GM04504 (cell line): Measurements from ENCODE around the gene NEK3.
"Not testable (repeated sequence)": the region's sequence is repeated elsewhere in the genome, so short reads cannot be mapped to it uniquely, and the experiment has no call there.

ENCODE experiments used
- DNase-seq: peaks from one replicate; pipeline ENCODE4 v3.0.0-alpha.2; 2012; ENCODE audit warnings: low read depth

The NEK3 gene

GRCh38 chr13:52118595-52118994, 40.8 kb downstream of the NEK3 start:
- DNase-seq: no peak

GRCh38 chr13:52118095-52118494, 41.3 kb downstream of the NEK3 start:
- DNase-seq: no peak

GRCh38 chr13:52112591-52112990, 46.8 kb downstream of the NEK3 start:
- DNase-seq: no peak

- DNase-seq: no peak
These were observed 50.2 kb downstream of the NEK3 start for GRCh38 chr13:52109116-52109670.

- DNase-seq: no peak
These were observed 53.6 kb downstream of the NEK3 start for GRCh38 chr13:52105841-52106240.

GRCh38 chr13:52104624-52105023, 54.8 kb downstream of the NEK3 start:
- no peak for DNase-seq

GRCh38 chr13:52103386-52103785, 56.0 kb downstream of the NEK3 start:
- DNase-seq: no peak

GRCh38 chr13:52102423-52102822, 57.0 kb downstream of the NEK3 start:
- not testable (repeated sequence) for DNase-seq

GRCh38 chr13:52097197-52097596, 62.2 kb downstream of the NEK3 start:
- DNase-seq: no peak

- DNase-seq: no peak
These were observed 62.6 kb downstream of the NEK3 start for GRCh38 chr13:52096748-52097147.

GRCh38 chr13:52096062-52096461, 63.3 kb downstream of the NEK3 start:
- DNase-seq: no peak

GRCh38 chr13:52092087-52092486, 67.3 kb downstream of the NEK3 start:
- no peak for DNase-seq

- no peak for DNase-seq
These were observed 67.9 kb downstream of the NEK3 start for GRCh38 chr13:52091473-52091872.

- peak; percentile 56 for DNase-seq
These were observed 74.0 kb downstream of the NEK3 start for GRCh38 chr13:52085421-52085820.

- DNase-seq: not testable (repeated sequence)
These were observed 74.4 kb downstream of the NEK3 start for GRCh38 chr13:52084981-52085380.
